KOPT-K1 (cell line): ENCODE measurements around the gene RPRML.
"Not testable (repeated sequence)": the region's sequence is repeated elsewhere in the genome, so short reads cannot be mapped to it uniquely, and the experiment has no call there.

Experiments
- H3K27ac ChIP-seq: fragments of 200-600 bp; sonication (generic); 2 replicates; pipeline ENCODE4 v1.5.1; 2016; ENCODE audit warnings: antibody characterized with exemption, mild to moderate bottlenecking, low read depth, low read length; ENCODE audit not compliant: poor library complexity, severe bottlenecking
- H3K36me3 ChIP-seq: fragments of 200-600 bp; sonication (generic); 2 replicates; pipeline ENCODE4 v1.5.1; 2017; ENCODE audit warnings: antibody characterized with exemption, mild to moderate bottlenecking, low read length, moderate library complexity; ENCODE audit not compliant: insufficient read depth
- H3K9me3 ChIP-seq: fragments of 200-600 bp; sonication (generic); 2 replicates; pipeline ENCODE4 v1.5.1; 2017; ENCODE audit warnings: antibody characterized with exemption, low read length, mild to moderate bottlenecking; ENCODE audit not compliant: insufficient read depth, poor library complexity, severe bottlenecking

Gene RPRML

GRCh38 chr17:46979147-46979863 is at the start of gene RPRML:
Gene RPRML (minus strand): TSS chr17:46979253. CDS start chr17:46979007, 246 bp downstream.
- Histone ChIP-seq H3K9me3 (no peaks in the 10 kb centered on the region), H3K36me3 (no peaks in the 10 kb centered on the region), H3K27ac (no peak within 1 kb of the TSS)

- H3K9me3 ChIP-seq, H3K36me3 ChIP-seq, H3K27ac ChIP-seq: not testable (repeated sequence)
These were observed 37.9 kb upstream of the RPRML start for GRCh38 chr17:47016966-47017365.

- Histone ChIP-seq H3K27ac (no peak overlapping the region), H3K36me3 (no peaks in the 10 kb centered on the region), H3K9me3 (no peaks in the 10 kb centered on the region)
These were observed 34.3 kb upstream of the RPRML start for GRCh38 chr17:47013341-47013740.

GRCh38 chr17:47012457-47012856 is 33.4 kb upstream of the RPRML start:
- Histone ChIP-seq H3K36me3 (no peaks in the 10 kb centered on the region), H3K27ac (no peak overlapping the region), H3K9me3 (no peaks in the 10 kb centered on the region)

DNA sequence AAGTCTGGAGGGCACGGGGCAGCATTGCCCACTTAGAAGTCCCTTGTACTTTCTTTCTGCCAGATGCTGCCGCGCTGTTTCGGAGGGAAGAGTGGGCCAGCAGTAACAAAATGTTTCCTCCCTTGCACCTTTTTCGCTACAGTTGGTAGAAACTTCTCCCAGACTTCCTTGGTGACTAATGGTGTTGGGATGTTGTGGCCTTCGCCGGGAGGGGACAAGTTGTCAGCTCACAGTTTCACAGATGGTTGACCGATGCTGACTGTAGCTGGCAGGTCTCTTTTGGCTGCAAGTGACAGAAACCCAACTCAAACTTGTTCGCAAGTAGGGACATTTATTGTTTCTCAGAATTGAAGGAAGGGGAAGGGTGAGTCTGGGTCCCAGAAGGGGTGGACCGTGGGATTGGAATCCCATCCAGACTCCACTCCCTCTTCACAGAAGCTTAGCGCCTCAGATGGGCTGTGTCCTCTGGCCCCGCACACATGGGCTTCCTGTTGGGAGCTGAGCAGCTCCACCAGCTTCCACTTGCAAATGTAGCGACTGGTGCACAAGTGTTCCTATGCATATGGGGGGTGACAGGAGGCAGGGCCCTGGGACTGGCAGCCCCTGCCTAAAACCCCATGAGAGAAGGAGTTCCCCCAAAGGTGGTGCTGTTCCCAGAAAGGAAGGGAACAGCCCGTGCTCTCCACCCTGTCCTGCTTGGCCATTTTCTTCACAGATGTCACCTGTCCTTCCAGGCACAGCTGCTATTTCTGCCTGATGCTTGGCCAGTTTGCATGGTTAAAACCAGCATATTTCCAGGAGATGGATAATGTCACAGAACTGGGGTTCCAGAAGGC is 30.9 kb upstream of the RPRML start:
- Histone ChIP-seq H3K36me3 (no peaks in the 10 kb centered on the region), H3K27ac (no peak overlapping the region), H3K9me3 (no peaks in the 10 kb centered on the region)

DNA sequence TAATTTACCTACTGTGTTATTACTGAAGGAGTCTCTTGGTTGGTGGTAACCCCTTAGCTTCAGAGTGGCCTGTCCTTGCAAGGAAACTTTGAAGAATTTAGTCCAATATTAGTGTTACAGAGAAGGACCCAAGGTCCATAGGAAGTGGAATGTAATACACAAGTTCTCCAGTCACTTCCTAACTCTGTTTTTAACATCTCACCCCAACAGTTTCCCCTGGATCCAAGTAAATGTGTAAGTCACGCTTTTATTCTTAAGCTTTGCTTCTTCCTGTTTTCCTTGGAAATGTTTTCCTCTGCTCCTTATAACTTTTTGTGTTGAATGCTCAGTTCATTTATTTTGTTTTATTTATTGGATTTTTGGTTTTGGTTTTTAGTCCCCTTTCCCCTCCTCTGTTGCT is 25.9 kb upstream of the RPRML start:
- Histone ChIP-seq H3K9me3 (no peaks in the 10 kb centered on the region), H3K27ac (no peak overlapping the region)

DNA sequence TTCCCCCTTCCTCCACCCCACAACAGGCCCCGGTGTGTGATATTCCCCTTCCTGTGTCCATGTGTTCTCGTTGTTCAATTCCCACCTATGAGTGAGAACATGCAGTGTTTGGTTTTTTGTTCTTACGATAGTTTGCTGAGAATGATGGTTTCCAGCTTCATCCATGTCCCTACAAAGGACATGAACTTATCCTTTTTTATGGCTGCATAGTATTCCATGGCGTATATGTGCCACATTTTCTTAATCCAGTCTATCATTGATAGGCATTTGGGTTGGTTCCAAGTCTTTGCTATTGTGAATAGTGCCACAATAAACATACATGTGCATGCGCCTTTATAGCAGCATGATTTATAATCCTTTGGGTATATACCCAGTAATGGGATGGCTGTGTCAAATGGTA is 24.8 kb upstream of the RPRML start:
- H3K36me3 ChIP-seq, H3K27ac ChIP-seq, H3K9me3 ChIP-seq: not testable (repeated sequence)

More for the DNA sequence above, 25.9 kb upstream of the RPRML start:
- H3K36me3 ChIP-seq: no peaks in the 10 kb centered on the region

GRCh38 chr17:46995841-46996571 is 17.0 kb upstream of the RPRML start:
- H3K36me3 ChIP-seq: no peaks in the 10 kb centered on the region
- no peaks in the 10 kb centered on the region for H3K9me3 ChIP-seq
- H3K27ac ChIP-seq: no peak overlapping the region

GRCh38 chr17:46994993-46995392 is 15.9 kb upstream of the RPRML start:
- Histone ChIP-seq H3K9me3 (no peaks in the 10 kb centered on the region), H3K36me3 (no peaks in the 10 kb centered on the region), H3K27ac (no peak overlapping the region)

GRCh38 chr17:46991617-46992016 is 12.6 kb upstream of the RPRML start:
- H3K9me3 ChIP-seq: no peaks in the 10 kb centered on the region
- H3K36me3 ChIP-seq: no peaks in the 10 kb centered on the region
- no peak overlapping the region for H3K27ac ChIP-seq

GRCh38 chr17:46989637-46990431 is 10.8 kb upstream of the RPRML start:
- Histone ChIP-seq H3K27ac (no peak overlapping the region), H3K9me3 (no peaks in the 10 kb centered on the region), H3K36me3 (no peaks in the 10 kb centered on the region)

DNA sequence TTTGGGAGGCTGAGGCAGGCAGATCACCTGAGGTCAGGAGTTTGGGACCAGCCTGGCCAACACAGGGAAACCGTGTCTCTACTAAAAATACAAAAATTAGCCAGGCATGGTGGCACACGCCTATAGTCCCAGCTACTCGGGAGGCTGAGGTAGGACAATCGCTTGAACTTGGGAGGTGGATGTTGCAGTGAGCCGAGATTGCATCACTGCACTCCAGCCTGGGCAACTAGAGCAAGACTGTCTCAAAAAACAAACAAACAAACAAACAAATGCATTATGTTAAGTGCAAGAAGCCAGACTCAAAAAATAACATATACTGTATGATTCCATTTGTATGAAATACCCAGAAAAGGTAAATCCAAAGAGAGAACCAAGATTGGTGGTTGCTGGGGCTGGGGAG is 8.9 kb upstream of the RPRML start:
- H3K36me3 ChIP-seq, H3K27ac ChIP-seq, H3K9me3 ChIP-seq: not testable (repeated sequence)

DNA sequence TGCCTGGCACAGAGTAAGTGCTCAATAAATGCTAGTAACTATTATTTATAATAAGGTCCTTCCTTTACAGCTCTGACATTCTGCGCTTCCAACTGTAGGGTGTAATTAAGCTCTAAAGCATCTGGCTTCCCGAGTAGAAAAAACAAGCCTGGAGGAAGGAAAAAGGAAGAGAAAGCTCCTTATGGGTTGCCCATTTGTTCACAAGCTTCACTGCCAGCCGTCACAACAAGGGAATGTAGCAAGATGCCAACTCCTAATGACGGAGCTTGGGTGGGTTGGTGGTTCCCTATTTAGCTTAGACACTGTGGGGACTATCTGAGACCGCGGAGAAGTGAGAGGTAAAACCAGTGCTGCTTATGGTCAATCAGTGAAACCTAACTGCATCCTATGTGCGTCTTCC is 7.3 kb upstream of the RPRML start:
- H3K36me3 ChIP-seq: no peaks in the 10 kb centered on the region
- no peak overlapping the region for H3K27ac ChIP-seq
- H3K9me3 ChIP-seq: no peaks in the 10 kb centered on the region

DNA sequence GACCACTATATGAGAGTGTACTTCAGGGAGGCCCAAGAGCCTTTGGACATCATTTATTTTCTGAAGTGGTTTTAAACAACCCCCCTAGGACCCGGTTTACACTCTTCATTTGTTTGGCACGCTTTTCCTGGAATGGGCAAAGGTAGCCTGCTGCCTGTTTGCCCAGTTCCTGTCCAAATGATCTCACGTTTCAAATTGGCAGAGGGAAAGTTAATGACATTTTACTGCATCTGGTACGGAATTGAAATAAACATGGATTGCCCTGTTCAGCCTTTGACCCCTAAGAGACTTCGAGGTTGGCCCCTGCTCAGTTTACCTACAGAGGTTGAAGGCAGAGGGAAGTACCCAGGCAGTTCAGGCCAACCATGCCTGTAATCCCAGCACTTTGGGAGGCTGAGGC is 5.8 kb upstream of the RPRML start:
- no peaks in the 10 kb centered on the region for H3K9me3 ChIP-seq
- H3K27ac ChIP-seq: no peak overlapping the region
- H3K36me3 ChIP-seq: no peaks in the 10 kb centered on the region

GRCh38 chr17:46984341-46984740 is 5.3 kb upstream of the RPRML start:
- no peaks in the 10 kb centered on the region for H3K9me3 ChIP-seq
- no peak overlapping the region for H3K27ac ChIP-seq
- H3K36me3 ChIP-seq: no peaks in the 10 kb centered on the region
